Fibroblast of lung (primary cell): ENCODE measurements around the gene FAM53B. TPM values are rescaled to one million over a fixed set of nuclear protein-coding genes. Genes with fewer than 3 reads are reported as not detected.

Experiments
- DNase-seq, 2 donors: peaks; one replicate each; pipeline versions ENCODE4 v3.0.0 to v3.0.0-alpha.2; 2010; ENCODE audit warnings: low read depth in 2 of 2
- H2AFZ ChIP-seq: 2 replicates; pipeline ENCODE4 v1.5.1; 2012; ENCODE audit warnings: low read length, control low read depth, inconsistent platforms
- H3K27ac ChIP-seq: 2 replicates; pipeline ENCODE4 v1.5.1; 2011; ENCODE audit warnings: low read length, control low read depth; ENCODE audit not compliant: insufficient read depth
- H3K27me3 ChIP-seq: 2 replicates; pipeline ENCODE4 v1.5.1; 2011; ENCODE audit warnings: mild to moderate bottlenecking, low read length; ENCODE audit not compliant: control insufficient read depth, insufficient read depth
- H3K36me3 ChIP-seq: 2 replicates; pipeline ENCODE4 v1.5.1; 2011; ENCODE audit warnings: low read length; ENCODE audit not compliant: control insufficient read depth, insufficient read depth
- H3K4me1 ChIP-seq: 2 replicates; pipeline ENCODE4 v1.5.1; 2011; ENCODE audit warnings: low read length; ENCODE audit not compliant: control insufficient read depth, insufficient read depth; ENCODE audit errors: extremely low read depth
- H3K4me2 ChIP-seq: 2 replicates; pipeline ENCODE4 v1.5.1; 2011; ENCODE audit warnings: low read length, control low read depth; ENCODE audit not compliant: insufficient read depth; ENCODE audit errors: extremely low read depth
- H3K4me3 ChIP-seq, 4 experiments: fragments of 200-600 bp in 1 of 4; sonication (generic) in 1 of 4; replicated peaks in 1 of 4; 2 replicates each; pipeline ENCODE4 v1.5.1; 2011 to 2016; ENCODE audit warnings: low read length in 4 of 4, low read depth in 3 of 4, mild to moderate bottlenecking in 3 of 4, control low read depth in 2 of 4, inconsistent platforms in 1 of 4, mixed read lengths in 1 of 4; ENCODE audit not compliant: insufficient read depth in 1 of 4; ENCODE audit errors: control extremely low read depth in 1 of 4
- H3K79me2 ChIP-seq: 2 replicates; pipeline ENCODE4 v1.5.1; 2012; ENCODE audit warnings: mild to moderate bottlenecking, low read length, inconsistent platforms; ENCODE audit not compliant: control insufficient read depth, insufficient read depth
- H3K9ac ChIP-seq: 2 replicates; pipeline ENCODE4 v1.5.1; 2011; ENCODE audit warnings: mild to moderate bottlenecking, low read length, control low read depth; ENCODE audit not compliant: insufficient read depth
- H3K9me3 ChIP-seq: 2 replicates; pipeline ENCODE4 v1.5.1; 2012; ENCODE audit warnings: low read depth, low read length; ENCODE audit not compliant: control insufficient read depth, insufficient read depth
- H4K20me1 ChIP-seq: 2 replicates; pipeline ENCODE4 v1.5.1; 2011; ENCODE audit warnings: low read length; ENCODE audit not compliant: control insufficient read depth, insufficient read depth; ENCODE audit errors: extremely low read depth
- CTCF ChIP-seq, 2 donors: IDR thresholded peaks in 1 of 2; conservative IDR thresholded peaks in 1 of 2; 1 replicate in 1 of 2; 2 replicates in 1 of 2; pipeline ENCODE4 v1.5.1; 2011 to 2012; ENCODE audit warnings: low read length in 2 of 2, control low read depth in 1 of 2, inconsistent platforms in 1 of 2, low read depth in 1 of 2, mild to moderate bottlenecking in 1 of 2
- EZH2 ChIP-seq: IDR thresholded peaks from 2 replicates; pipeline ENCODE4 v1.5.1; 2012; ENCODE audit warnings: low read length, control low read depth, mild to moderate bottlenecking; ENCODE audit errors: missing control alignments
- polyA plus RNA-seq, 2 donors: library from polyadenylated mRNA; depleted of rRNA in 1 of 2; stranded (reverse) in 1 of 2; unstranded in 1 of 2; fragments of >200 nt; gene quantifications; 2 replicates each; pipeline ENCODE4 v1.2.1, GENCODE V29; 2011 to 2012; ENCODE audit warnings: missing spikeins in 1 of 2
- total RNA-seq: library from RNA; depleted of rRNA; stranded (reverse); fragments of >200 nt; gene quantifications from 2 replicates; pipeline ENCODE4 v1.2.1, GENCODE V29; 2014

The FAM53B gene
- total and polyA plus RNA-seq, 2 donors (not counting 1 experiment from before 2014, with no cell fraction given), result 2.2 to 11.7 TPM

GRCh38 chr10:124704428-124705380, 39.5 kb downstream of the FAM53B start:
- DNase-seq, result no peak
- TF ChIP-seq EZH2 (no peak), CTCF (conservative IDR thresholded peaks at IDR 0.05 in 1 of 2, IDR thresholded peaks at IDR 0.05 in 1 of 2; ENCODE audit: low read depth in 1 of 2, low read length in 2 of 2) (no peak)

GRCh38 chr10:124703778-124704427, 40.3 kb downstream of the FAM53B start:
- H3K4me2 ChIP-seq, result peak overlapping the region; percentile 40
- peak in 1 of 2 donors; percentile 74 for DNase-seq
- no peak overlapping the region for H2AFZ ChIP-seq
- no peak for TF ChIP-seq CTCF (conservative IDR thresholded peaks at IDR 0.05 in 1 of 2, IDR thresholded peaks at IDR 0.05 in 1 of 2; ENCODE audit: low read depth in 1 of 2, low read length in 2 of 2)
- no peak for TF ChIP-seq EZH2
- H3K4me3 ChIP-seq, result no peak overlapping the region
- H3K36me3 ChIP-seq, result peaks cover 5% of the 10 kb centered on the region
- H3K9me3 ChIP-seq, result no peaks in the 10 kb centered on the region
- H3K9ac ChIP-seq, result no peak overlapping the region
- no peaks in the 10 kb centered on the region for H4K20me1 ChIP-seq
- no peak overlapping the region for H3K27ac ChIP-seq
- H3K4me1 ChIP-seq, result peaks cover 19% of the 10 kb centered on the region
- no peaks in the 10 kb centered on the region for H3K79me2 ChIP-seq
- H3K27me3 ChIP-seq, result no peaks in the 10 kb centered on the region

More at GRCh38 chr10:124704428-124705380, 39.5 kb downstream of the FAM53B start:
- H4K20me1 ChIP-seq, result no peaks in the 10 kb centered on the region
- H3K27me3 ChIP-seq, result no peaks in the 10 kb centered on the region
- H3K79me2 ChIP-seq, result no peaks in the 10 kb centered on the region
- H3K4me2 ChIP-seq, result no peak overlapping the region
- H3K4me1 ChIP-seq, result peaks cover 19% of the 10 kb centered on the region
- H3K4me3 ChIP-seq, result no peak overlapping the region
- H2AFZ ChIP-seq, result no peak overlapping the region
- no peaks in the 10 kb centered on the region for H3K9me3 ChIP-seq
- no peak overlapping the region for H3K9ac ChIP-seq
- H3K27ac ChIP-seq, result no peak overlapping the region
- H3K36me3 ChIP-seq, result peaks cover 5% of the 10 kb centered on the region

- no peaks in the 10 kb centered on the region for H3K9me3 ChIP-seq
Measured at GRCh38 chr10:124703372-124703771, 40.8 kb downstream of the FAM53B start.

More at GRCh38 chr10:124703372-124703771, 40.8 kb downstream of the FAM53B start:
- no peak for DNase-seq
- Histone ChIP-seq H3K4me2 (peak overlapping the region; percentile 40), H3K4me3 (no peak overlapping the region), H3K27me3 (no peaks in the 10 kb centered on the region), H3K4me1 (peaks cover 19% of the 10 kb centered on the region), H3K36me3 (peaks cover 5% of the 10 kb centered on the region), H3K79me2 (no peaks in the 10 kb centered on the region), H3K9ac (no peak overlapping the region), H3K27ac (peak overlapping the region; percentile 19), H2AFZ (no peak overlapping the region), H4K20me1 (no peaks in the 10 kb centered on the region)
- TF ChIP-seq EZH2, result no peak
- no peak for TF ChIP-seq CTCF (conservative IDR thresholded peaks at IDR 0.05 in 1 of 2, IDR thresholded peaks at IDR 0.05 in 1 of 2; ENCODE audit: low read depth in 1 of 2, low read length in 2 of 2)
